GM20431 (cell line): ENCODE measurements around the gene NFATC3.

ENCODE experiments used
- in situ Hi-C: fragments of 300-500 bp; cut with MseI, MboI; formaldehyde crosslinking; loops from one replicate; pipeline ENCODE4 v1.15.0; 2020; ENCODE audit warnings: low sequenced_read_pairs; ENCODE audit not compliant: unreplicated experiment

Gene NFATC3

DNA sequence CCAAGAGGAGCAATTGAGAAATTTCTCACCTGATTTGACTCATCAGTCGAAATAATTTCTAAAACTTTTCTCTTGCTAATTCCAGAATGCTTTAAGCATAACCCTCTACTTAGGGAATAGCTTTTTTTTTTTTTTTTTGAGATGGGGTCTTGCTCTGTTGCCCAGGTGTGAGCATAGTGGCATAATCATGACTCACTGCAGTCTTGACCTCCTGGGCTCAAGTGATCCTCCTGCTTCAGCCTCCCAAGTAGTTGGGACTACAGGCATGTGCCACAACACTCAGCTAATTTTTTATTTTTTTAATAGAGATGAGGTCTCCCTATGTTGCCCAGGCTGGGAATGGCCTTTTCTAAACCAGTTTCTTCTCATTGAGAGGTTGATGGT is 13.7 kb upstream of the NFATC3 start:
- in situ Hi-C loops, result no loop called here

DNA sequence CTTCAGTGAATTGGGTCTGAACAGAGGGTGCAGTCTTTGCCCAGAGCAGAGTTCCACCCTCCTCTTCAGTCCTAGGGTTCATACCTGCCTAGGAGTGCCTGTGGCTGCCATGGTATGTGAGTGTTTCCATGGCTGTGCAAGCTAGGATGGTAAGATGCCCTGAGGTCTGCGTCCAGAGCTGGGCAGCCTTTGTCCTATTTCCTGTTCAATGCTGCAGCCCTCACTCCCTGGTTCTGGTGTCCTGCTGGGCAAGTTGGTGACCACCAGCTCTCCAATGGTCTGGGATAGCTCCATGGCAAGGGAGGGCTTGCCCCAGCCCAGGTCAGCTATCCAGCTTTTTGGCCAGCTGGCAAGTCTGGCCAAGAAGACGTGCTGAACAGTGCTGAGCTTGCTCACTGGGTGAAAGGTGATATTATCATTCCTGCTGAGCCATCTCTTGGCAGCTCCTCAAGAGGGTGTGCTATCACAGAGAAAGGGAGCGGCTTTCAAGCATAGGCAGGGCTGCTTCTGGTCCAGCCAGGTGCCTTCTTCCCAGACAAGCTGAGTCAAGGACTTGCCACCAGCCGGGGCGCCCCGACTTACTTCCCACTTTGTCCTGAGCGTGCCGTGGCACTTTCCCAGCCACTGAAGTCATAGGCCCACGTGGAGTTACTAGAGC is 13.0 kb upstream of the NFATC3 start:
- in situ Hi-C loops, result no loop called here

- in situ Hi-C loops, result no loop called here
Observed at GRCh38 chr16:68073902-68074760, 11.0 kb upstream of the NFATC3 start.

DNA sequence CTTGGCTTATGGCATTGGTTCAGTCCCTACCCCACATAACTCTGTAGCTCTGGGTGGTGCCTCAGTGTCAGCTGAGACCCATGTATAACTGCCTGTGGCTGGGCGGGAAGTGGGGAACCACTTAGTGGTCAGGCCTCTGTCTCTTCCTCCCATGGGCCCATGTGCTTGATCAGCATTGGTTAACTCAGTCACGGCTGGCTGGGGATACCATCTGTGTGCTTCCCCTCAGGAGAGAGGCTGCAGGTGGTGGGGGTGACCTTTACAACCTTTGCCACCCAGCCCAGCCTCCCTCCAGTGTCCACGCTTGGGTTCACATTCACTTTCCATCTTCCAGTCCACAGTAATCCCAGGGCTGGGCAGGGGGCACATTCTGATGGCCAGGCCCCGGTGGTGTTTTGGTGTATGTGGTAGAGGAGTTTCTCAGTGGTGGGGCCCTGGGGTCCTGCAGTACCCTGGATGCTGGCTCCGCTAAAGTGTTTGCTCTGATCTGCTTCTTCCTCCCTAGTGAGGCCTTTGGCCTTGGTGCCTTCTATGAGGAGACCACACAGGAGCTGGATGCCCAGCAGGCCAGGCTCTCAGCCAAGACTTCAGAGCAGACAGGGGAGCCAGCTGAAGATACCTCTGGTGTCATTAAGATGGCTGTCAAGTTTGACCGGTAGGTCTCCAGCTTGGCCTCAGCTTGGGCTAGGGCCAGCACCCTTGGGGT is 10.2 kb upstream of the NFATC3 start:
- in situ Hi-C loops, result no loop called here

- in situ Hi-C loops, result no loop called here
Observed at GRCh38 chr16:68075980-68076379, 9.2 kb upstream of the NFATC3 start.

GRCh38 chr16:68076560-68076959 is 8.6 kb upstream of the NFATC3 start:
- in situ Hi-C loops, result no loop called here

DNA sequence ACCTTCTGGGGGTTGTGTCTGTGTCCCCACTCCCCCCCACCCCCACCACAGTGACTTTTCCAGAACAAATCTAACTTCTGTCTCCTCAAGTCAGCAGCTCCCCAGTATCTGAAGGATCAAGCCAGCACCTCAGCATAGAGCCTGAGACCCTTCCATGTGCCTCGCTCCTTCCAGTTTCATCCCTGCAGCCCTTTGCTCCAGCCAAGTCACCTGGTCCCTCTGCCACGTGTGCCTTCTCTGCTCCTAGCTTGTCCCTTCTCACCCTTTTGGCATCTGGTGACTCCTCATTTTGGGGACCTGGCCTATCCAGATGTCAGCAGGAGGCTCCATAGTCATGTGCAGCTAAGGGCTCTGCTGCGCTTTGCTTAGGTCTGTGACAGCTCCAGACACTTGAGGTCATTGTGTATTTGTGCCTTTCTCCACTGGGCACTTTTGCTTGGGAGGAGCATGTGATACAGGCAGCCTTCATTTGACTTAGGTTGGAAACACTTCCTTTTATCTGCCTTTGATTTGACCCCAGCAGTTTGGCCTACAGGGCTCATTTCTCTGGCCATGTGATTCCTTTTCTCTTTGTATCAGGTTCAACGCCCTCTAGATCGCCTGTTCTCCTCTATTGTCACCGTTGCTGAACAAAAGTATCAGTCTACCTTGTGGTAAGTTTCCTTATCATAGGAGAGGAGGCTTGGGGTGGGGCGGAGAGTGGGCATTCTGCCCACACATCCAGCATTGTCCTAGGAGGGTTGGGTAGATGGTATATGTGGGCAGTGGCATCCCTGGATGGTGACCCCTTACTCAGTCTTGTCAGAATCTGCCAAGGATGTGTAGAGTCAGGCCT is 7.1 kb upstream of the NFATC3 start:
- in situ Hi-C loops, result no loop called here

DNA sequence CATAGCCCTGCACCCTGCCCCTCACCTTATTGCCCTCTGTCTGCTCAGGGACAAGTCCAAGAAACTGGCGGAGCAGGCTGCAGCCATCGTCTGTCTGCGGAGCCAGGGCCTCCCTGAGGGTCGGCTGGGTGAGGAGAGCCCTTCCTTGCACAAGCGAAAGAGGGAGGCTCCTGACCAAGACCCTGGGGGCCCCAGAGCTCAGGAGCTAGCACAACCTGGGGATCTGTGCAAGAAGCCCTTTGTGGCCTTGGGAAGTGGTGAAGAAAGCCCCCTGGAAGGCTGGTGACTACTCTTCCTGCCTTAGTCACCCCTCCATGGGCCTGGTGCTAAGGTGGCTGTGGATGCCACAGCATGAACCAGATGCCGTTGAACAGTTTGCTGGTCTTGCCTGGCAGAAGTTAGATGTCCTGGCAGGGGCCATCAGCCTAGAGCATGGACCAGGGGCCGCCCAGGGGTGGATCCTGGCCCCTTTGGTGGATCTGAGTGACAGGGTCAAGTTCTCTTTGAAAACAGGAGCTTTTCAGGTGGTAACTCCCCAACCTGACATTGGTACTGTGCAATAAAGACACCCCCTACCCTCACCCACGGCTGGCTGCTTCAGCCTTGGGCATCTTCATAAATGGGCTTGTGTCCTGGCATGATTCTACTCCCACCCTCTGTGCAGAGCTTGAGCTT is 6.3 kb upstream of the NFATC3 start:
- in situ Hi-C loops, result no loop called here

DNA sequence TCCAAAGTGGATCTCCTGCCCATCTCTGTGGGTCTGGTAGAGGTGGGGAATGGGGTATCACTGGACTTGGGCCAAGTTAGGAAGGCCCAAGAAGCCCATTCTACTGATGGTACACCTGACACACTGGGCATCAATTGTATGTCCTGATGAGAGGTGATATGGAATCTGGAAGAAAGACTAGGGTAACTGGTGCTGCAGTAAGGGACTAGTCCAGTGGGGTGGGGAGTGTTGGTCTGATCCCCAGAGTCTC is 5.9 kb upstream of the NFATC3 start:
- in situ Hi-C loops, result no loop called here

GRCh38 chr16:68079626-68080344 is 5.4 kb upstream of the NFATC3 start:
- in situ Hi-C loops, result no loop called here

GRCh38 chr16:68081861-68082628 is 3.1 kb upstream of the NFATC3 start:
- in situ Hi-C loops, result no loop called here

DNA sequence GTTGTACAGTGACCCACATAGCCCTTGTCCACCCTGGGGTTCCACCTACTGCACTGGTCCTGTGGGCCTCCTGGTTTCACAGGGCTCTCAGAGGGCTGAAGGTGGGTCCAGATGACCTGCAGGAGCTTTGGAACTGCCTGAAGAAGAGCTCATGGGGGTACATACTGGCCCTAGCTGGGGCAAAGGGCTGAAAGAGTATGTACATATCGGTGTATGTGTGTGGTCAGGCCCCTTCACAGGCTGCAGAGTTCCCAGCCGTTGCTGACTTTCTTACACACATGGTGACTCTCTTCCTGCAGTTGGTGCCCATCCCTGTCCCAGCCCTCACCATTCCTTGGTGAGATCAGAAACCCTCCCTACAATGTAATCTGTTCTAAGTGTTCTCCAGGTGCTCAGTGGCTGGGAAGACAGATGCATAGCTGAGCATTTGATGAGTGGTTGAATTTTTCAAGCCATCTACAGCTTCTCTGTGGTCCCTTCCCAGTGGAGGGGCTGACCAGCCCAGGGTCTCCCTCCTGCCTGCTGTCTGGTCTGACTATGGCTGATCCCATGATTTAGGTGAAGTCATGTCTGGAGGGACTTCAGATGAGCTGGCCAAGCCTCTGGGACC is 2.4 kb upstream of the NFATC3 start:
- in situ Hi-C loops, result no loop called here

- in situ Hi-C loops, result no loop called here
Observed at GRCh38 chr16:68083239-68083781, 1.9 kb upstream of the NFATC3 start.

GRCh38 chr16:68083861-68084503 is 1.2 kb upstream of the NFATC3 start:
- in situ Hi-C loops, result no loop called here

- in situ Hi-C loops, result no loop called here
Observed at GRCh38 chr16:68084504-68085258, 489 bp upstream of the NFATC3 start.

GRCh38 chr16:68086336-68086841 is 1.2 kb downstream of the NFATC3 start:
- in situ Hi-C loops, result no loop called here

DNA sequence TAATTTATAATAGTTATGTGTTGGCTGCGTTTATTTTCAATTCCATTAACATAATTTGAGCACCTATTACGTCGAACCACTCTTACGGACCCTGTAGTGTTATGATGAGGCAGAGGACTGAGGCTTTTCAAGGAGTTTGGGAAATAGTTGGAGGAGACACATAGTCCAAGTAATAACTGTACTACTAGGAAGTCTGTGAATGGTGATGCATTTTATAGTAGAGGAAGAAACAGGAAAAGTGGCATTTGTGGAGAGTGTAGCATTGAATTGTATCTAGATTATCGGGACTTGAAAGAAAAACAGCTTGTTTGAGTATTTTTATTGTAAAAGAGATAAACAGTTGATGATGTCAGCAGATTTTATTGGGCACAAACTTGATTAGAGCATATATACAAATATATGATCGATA is 1.7 kb downstream of the NFATC3 start:
- in situ Hi-C loops, result no loop called here
